B cell (primary cell): ENCODE measurements around the gene NTM.

Source experiments
- CTCF ChIP-seq: fragments of 200-600 bp; IDR thresholded peaks from one replicate; pipeline ENCODE4 v1.8.0; 2022; ENCODE audit warnings: antibody characterized with exemption, mild to moderate bottlenecking
- EZH2 ChIP-seq: IDR thresholded peaks from 2 replicates; pipeline ENCODE4 v1.6.1; 2012; ENCODE audit warnings: borderline replicate concordance, low read depth, mild to moderate bottlenecking, moderate library complexity, low read length; ENCODE audit not compliant: insufficient read depth, poor library complexity, severe bottlenecking

GRCh38 chr11:131966667-131967066 lies 596.3 kb downstream of the NTM start:
- TF ChIP-seq CTCF = no peak
- TF ChIP-seq EZH2 = no peak
